Measurements from ENCODE around the gene HDAC4.

- TF ChIP-seq CTCF (IDR thresholded peaks at IDR 0.05) (no peak), POLR2A (IDR thresholded peaks at IDR 0.05) (no peak)
Observed at GRCh38 chr2:239114616-239115265, 286.1 kb downstream of the HDAC4 start.
